ENCODE data around the gene SLC9A9. TPM values are rescaled to one million over a fixed set of nuclear protein-coding genes. Genes with fewer than 3 reads are reported as not detected.
A peak's percentile ranks its signal among the peaks of the same experiment; 100 is the strongest.

SLC9A9 gene
- total RNA-seq, 1 donor from 2014 or later = 0.22 TPM

- H3K4me1 ChIP-seq = peaks cover 13% of the 10 kb centered on the region
- H3K79me2 ChIP-seq (ENCODE audit: low read depth) = no peaks in the 10 kb centered on the region
- H3K9me3 Mint-ChIP-seq = no peaks in the 10 kb centered on the region
- no peaks in the 10 kb centered on the region for H4K20me1 ChIP-seq (ENCODE audit: low read depth)
- no peak overlapping the region for H3K9ac ChIP-seq
- peaks cover 2% of the 10 kb centered on the region for H3K27me3 Mint-ChIP-seq (ENCODE audit: insufficient read depth, low read depth)
- H3K27ac Mint-ChIP-seq = no peak overlapping the region
- H3F3A ChIP-seq (ENCODE audit: low read depth) = peaks cover 2% of the 10 kb centered on the region
- H3K9me3 ChIP-seq (ENCODE audit: low read depth) = no peaks in the 10 kb centered on the region
- H3K4me1 Mint-ChIP-seq = peaks cover 8% of the 10 kb centered on the region
- no peak overlapping the region for H2AFZ ChIP-seq (replicated peaks)
- H3K36me3 Mint-ChIP-seq = no peaks in the 10 kb centered on the region
- H3K4me3 ChIP-seq = no peak overlapping the region
- H3K4me2 ChIP-seq = no peak overlapping the region
- TF ChIP-seq EZH2phosphoT487 (IDR thresholded peaks at IDR 0.05) (no peak), CTCF (IDR thresholded peaks at IDR 0.05) (no peak), EZH2 (IDR thresholded peaks at IDR 0.05) (no peak)
- no peaks in the 10 kb centered on the region for H3K27me3 ChIP-seq
- DNase-seq (ENCODE audit: low spot score) = no peak
- no peak overlapping the region for H3K27ac ChIP-seq
- no peaks in the 10 kb centered on the region for H3K36me3 ChIP-seq
- no peak overlapping the region for H3K4me3 Mint-ChIP-seq
These were observed 273.3 kb downstream of the SLC9A9 start for GRCh38 chr3:143574933-143575332.

- no peak overlapping the region for H3K27ac Mint-ChIP-seq
These were observed 274.5 kb downstream of the SLC9A9 start for GRCh38 chr3:143573610-143574303.

GRCh38 chr3:143571548-143571947 lies 276.7 kb downstream of the SLC9A9 start:
- Histone ChIP-seq H3F3A (ENCODE audit: low read depth) (no peaks in the 10 kb centered on the region), H3K4me1 (peaks cover 7% of the 10 kb centered on the region), H3K79me2 (ENCODE audit: low read depth) (no peaks in the 10 kb centered on the region), H3K27ac (no peak overlapping the region), H2AFZ (replicated peaks) (no peak overlapping the region), H3K9me3 (ENCODE audit: low read depth) (no peaks in the 10 kb centered on the region), H3K36me3 (no peaks in the 10 kb centered on the region), H3K4me2 (no peak overlapping the region), H3K4me3 (no peak overlapping the region), H3K27me3 (no peaks in the 10 kb centered on the region), H4K20me1 (ENCODE audit: low read depth) (no peaks in the 10 kb centered on the region), H3K9ac (no peak overlapping the region)
- Mint-ChIP-seq H3K27ac (no peak overlapping the region), H3K4me1 (no peaks in the 10 kb centered on the region), H3K9me3 (no peaks in the 10 kb centered on the region), H3K4me3 (no peak overlapping the region), H3K36me3 (no peaks in the 10 kb centered on the region), H3K27me3 (ENCODE audit: insufficient read depth, low read depth) (peaks cover 2% of the 10 kb centered on the region)
- TF ChIP-seq EZH2 (IDR thresholded peaks at IDR 0.05) = no peak
- TF ChIP-seq EZH2phosphoT487 (IDR thresholded peaks at IDR 0.05) = no peak
- TF ChIP-seq CTCF (IDR thresholded peaks at IDR 0.05) = no peak
- DNase-seq (ENCODE audit: low spot score) = no peak

More at GRCh38 chr3:143573610-143574303, 274.5 kb downstream of the SLC9A9 start:
- peaks cover 7% of the 10 kb centered on the region for H3K4me1 ChIP-seq
- TF ChIP-seq CTCF (IDR thresholded peaks at IDR 0.05) (no peak), EZH2phosphoT487 (IDR thresholded peaks at IDR 0.05) (no peak), EZH2 (IDR thresholded peaks at IDR 0.05) (no peak)
- H3K27me3 ChIP-seq = no peaks in the 10 kb centered on the region
- no peaks in the 10 kb centered on the region for H3K9me3 ChIP-seq (ENCODE audit: low read depth)
- no peak for DNase-seq (ENCODE audit: low spot score)
- no peak overlapping the region for H3K27ac ChIP-seq
- no peaks in the 10 kb centered on the region for H4K20me1 ChIP-seq (ENCODE audit: low read depth)
- no peak overlapping the region for H3K4me3 Mint-ChIP-seq
- H3K36me3 ChIP-seq = no peaks in the 10 kb centered on the region
- H3K79me2 ChIP-seq (ENCODE audit: low read depth) = no peaks in the 10 kb centered on the region
- no peaks in the 10 kb centered on the region for H3K9me3 Mint-ChIP-seq
- no peaks in the 10 kb centered on the region for H3F3A ChIP-seq (ENCODE audit: low read depth)
- H3K9ac ChIP-seq = no peak overlapping the region
- H3K4me1 Mint-ChIP-seq = no peaks in the 10 kb centered on the region
- peaks cover 2% of the 10 kb centered on the region for H3K27me3 Mint-ChIP-seq (ENCODE audit: insufficient read depth, low read depth)
- H3K4me2 ChIP-seq = no peak overlapping the region
- H3K36me3 Mint-ChIP-seq = no peaks in the 10 kb centered on the region
- H3K4me3 ChIP-seq = no peak overlapping the region
- H2AFZ ChIP-seq (replicated peaks) = peak overlapping the region; percentile 45

All from neural progenitor cell (in vitro differentiated cells).